Lower leg skin (tissue), 4 donors: ENCODE data around the gene PTCSC3. TPM values are rescaled to one million over a fixed set of nuclear protein-coding genes. Genes with fewer than 3 reads are reported as not detected.

Experiments used
- DNase-seq, 2 donors: peaks; one replicate each; pipeline ENCODE4 v3.0.0-alpha.2; 2019; ENCODE audit warnings: low spot score in 2 of 2
- H3K4me3 ChIP-seq: fragments of 200-600 bp; sonication (generic); 2 replicates; pipeline ENCODE4 v1.5.1; 2017; ENCODE audit warnings: mild to moderate bottlenecking, low read depth; ENCODE audit not compliant: poor library complexity, severe bottlenecking
- POLR2A ChIP-seq, 2 donors: fragments of 450-650 bp; IDR thresholded peaks; one replicate each; pipeline ENCODE4 v1.6.1; 2016 to 2017; ENCODE audit warnings: antibody characterized with exemption in 2 of 2, mild to moderate bottlenecking in 1 of 2, moderate library complexity in 1 of 2
- WGBS, 2 donors: methylation state at CpG; one replicate each; pipeline ENCODE4 v1.1.5; 2018; 5-methylcytosine and 5-hydroxymethylcytosine counted together
- intact Hi-C: fragments of 100-400 bp; cut with DNase I; formaldehyde crosslinking; loops from one replicate; pipeline ENCODE4 v1.15.0; 2023; ENCODE audit warnings: low total_unique reads
- total RNA-seq, 4 donors: library from RNA; depleted of rRNA; stranded (reverse); fragments of >200 nt; gene quantifications; one replicate each; pipeline ENCODE4 v1.1.0, GENCODE V29; 2016
- TF ChIP-seq, protein P1 (sequence below), 3 donors: fragments of 450-650 bp; IDR thresholded peaks; one replicate each; pipeline ENCODE4 v1.5.1; 2016; ENCODE audit warnings: antibody characterized with exemption in 3 of 3, mild to moderate bottlenecking in 3 of 3, moderate library complexity in 2 of 3

Gene PTCSC3
- total RNA-seq, result not detected

DNA sequence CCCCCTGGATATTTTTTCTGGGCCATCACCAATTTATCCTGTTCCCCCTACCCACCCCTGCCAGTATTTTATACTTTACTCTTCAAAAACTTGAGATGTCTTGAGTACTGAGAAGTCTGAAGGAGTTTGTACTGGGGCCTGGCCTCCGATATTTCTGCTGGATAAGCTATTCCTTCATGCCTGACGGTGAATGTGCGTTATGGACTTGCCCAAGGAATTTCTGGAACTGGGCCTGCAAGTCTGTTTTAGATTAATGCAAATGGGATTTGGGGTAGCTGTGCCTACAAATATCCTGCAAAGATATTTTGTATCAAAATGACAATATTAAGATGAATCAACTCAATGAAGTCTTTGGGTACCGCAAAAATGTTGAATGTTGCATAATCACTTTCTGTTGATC lies at the start of gene PTCSC3:
Gene PTCSC3, minus strand, starts transcription at position 199 of the 400 bp plus-strand sequence.
- no peak for DNase-seq
- intact Hi-C loops, result no loop called here
- TF ChIP-seq, protein P1, sequence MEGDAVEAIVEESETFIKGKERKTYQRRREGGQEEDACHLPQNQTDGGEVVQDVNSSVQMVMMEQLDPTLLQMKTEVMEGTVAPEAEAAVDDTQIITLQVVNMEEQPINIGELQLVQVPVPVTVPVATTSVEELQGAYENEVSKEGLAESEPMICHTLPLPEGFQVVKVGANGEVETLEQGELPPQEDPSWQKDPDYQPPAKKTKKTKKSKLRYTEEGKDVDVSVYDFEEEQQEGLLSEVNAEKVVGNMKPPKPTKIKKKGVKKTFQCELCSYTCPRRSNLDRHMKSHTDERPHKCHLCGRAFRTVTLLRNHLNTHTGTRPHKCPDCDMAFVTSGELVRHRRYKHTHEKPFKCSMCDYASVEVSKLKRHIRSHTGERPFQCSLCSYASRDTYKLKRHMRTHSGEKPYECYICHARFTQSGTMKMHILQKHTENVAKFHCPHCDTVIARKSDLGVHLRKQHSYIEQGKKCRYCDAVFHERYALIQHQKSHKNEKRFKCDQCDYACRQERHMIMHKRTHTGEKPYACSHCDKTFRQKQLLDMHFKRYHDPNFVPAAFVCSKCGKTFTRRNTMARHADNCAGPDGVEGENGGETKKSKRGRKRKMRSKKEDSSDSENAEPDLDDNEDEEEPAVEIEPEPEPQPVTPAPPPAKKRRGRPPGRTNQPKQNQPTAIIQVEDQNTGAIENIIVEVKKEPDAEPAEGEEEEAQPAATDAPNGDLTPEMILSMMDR (IDR thresholded peaks at IDR 0.05), result no peak
- TF ChIP-seq POLR2A (IDR thresholded peaks at IDR 0.05), result no peak
- 58 to 71% methylated on average over 4 of the region's 4 CpGs for WGBS, 2 donors
- H3K4me3 ChIP-seq, result no peak within 1 kb of the TSS

DNA sequence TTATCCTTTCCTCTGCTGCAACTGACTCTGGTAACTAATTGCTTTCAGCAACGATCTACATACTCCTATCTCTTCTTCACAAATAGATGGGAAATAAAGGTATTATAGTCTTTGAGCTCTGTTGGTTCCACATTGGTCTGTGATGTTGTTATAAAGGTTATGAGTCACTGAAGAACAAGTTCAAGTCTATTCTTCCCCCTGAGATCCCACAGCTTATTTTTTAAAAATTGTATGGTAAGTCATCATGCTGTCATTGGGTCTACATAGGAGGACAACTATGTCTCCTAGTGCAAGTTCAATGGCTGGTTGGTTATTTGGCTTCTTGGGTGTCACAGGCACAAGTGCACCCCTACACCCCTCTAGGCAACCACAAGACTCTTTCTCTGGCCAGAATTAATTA lies 49.6 kb upstream of the PTCSC3 start:
- intact Hi-C loops, result no loop called here
- TF ChIP-seq POLR2A (IDR thresholded peaks at IDR 0.05), result no peak
- TF ChIP-seq, protein P1 (IDR thresholded peaks at IDR 0.05), result no peak
- WGBS, 2 donors, result 68 to 74% methylated on average over 1 of the region's 1 CpG
- DNase-seq, result no peak
- no peak overlapping the region for H3K4me3 ChIP-seq

DNA sequence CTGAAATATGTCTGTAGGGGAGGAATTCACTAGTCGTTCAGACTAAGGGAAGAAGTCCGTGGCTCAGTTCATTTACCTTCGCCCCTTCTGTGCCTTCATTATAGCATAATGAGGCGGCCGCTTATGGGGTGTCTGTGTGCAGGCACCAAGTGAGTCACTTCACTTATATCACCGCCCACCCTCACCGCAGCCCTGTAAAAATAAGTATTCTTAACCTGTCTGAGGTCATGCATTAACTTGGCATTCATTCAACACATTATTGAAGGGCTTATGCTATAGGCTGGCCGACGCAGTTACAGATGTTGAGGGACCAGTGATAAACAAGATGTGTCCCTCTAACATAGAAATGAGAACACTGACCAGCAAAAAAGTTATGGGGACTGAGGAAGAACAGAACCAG lies 47.7 kb upstream of the PTCSC3 start:
- intact Hi-C loops, result no loop called here
- TF ChIP-seq POLR2A (IDR thresholded peaks at IDR 0.05), result no peak
- TF ChIP-seq, protein P1 (IDR thresholded peaks at IDR 0.05), result no peak
- 82 to 88% methylated on average over 9 of the region's 9 CpGs for WGBS, 2 donors
- no peak for DNase-seq
- no peak overlapping the region for H3K4me3 ChIP-seq

DNA sequence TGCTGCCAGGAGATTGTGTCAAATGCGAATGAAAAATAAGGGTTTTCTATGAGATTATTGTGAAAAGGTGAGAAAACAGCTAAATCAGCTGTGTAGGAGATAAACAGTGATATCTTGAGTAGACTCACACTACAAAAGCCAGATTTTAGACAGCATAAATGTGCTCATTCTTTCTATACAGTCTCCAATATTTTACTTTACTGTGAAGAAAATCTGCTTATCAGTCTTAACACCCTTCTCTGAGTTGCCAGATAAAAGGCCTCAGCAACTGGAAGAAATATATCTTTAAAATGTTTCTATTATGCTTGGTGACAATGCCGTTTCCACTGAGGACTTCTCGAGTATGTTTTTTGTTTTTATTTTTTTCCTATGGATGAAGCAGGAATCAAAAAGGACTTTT lies 47.0 kb upstream of the PTCSC3 start:
- DNase-seq, result no peak
- H3K4me3 ChIP-seq, result no peak overlapping the region
- intact Hi-C loops, result no loop called here
- 78 to 82% methylated on average over 3 of the region's 3 CpGs for WGBS, 2 donors
- TF ChIP-seq, protein P1 (IDR thresholded peaks at IDR 0.05), result no peak
- TF ChIP-seq POLR2A (IDR thresholded peaks at IDR 0.05), result no peak

DNA sequence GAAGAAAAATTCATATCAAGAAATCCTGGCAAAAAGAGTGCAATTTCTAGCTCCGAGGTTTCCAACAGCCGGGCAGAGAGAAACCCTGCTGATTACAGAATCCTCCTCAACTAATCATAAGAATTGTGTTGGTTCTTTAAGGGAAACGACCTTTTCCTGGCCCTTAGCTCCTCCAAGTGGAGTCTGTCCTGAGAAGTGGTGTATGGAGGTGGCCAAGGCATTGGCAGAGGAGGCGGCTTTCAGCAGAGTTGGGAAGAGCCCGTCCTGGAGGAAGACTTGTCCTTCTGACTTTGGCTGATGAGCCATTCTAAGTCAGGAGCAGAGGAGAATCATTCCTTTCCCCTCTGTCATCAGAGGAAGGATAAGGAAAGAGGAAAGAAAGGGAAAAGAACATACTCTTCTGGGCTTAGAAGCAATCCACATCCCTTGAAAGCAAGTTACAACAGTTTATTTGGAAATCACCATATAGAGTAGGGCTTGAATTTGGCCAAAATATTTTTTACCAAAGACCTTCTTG lies 46.5 kb upstream of the PTCSC3 start:
- H3K4me3 ChIP-seq, result no peak overlapping the region
- WGBS, 2 donors, result 53 to 63% methylated on average over 5 of the region's 5 CpGs
- DNase-seq, result no peak
- intact Hi-C loops, result no loop called here
- TF ChIP-seq, protein P1 (IDR thresholded peaks at IDR 0.05), result no peak
- no peak for TF ChIP-seq POLR2A (IDR thresholded peaks at IDR 0.05)

DNA sequence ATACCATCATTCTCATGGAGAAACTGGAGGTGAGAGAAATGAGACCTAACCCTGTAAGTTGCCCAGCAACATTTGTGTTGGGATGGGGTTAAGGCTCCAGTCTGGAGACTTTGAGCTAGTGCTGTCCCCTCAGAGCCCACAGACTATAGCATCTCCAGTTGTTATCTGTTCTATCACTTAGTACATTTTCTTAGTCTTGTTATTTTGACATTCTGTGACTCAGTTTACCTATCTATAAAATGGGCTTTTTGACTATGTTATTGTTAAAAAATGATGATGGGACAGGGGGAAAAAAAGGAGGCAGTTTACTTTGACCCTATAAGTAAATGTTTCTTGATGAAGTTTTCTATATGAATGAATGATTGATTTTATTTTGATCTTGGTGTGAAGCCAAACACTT lies 45.8 kb upstream of the PTCSC3 start:
- no peak overlapping the region for H3K4me3 ChIP-seq
- no peak for TF ChIP-seq POLR2A (IDR thresholded peaks at IDR 0.05)
- TF ChIP-seq, protein P1 (IDR thresholded peaks at IDR 0.05), result no peak
- DNase-seq, result no peak
- intact Hi-C loops, result no loop called here
